Chondrocyte (in vitro differentiated cells): ENCODE data around the gene MS4A4E. TPM values are rescaled to one million over a fixed set of nuclear protein-coding genes. Genes with fewer than 3 reads are reported as not detected.
A peak's percentile ranks its signal among the peaks of the same experiment; 100 is the strongest.

Experiments
- DNase-seq: peaks from one replicate; pipeline ENCODE4 v3.0.0; 2021; ENCODE audit warnings: mixed read lengths, low spot score
- H3K27ac Mint-ChIP-seq: one replicate; pipeline ENCODE4 v1.8.0; 2021; ENCODE audit warnings: mild to moderate bottlenecking, moderate library complexity, mixed read lengths; ENCODE audit not compliant: unreplicated experiment
- H3K27me3 Mint-ChIP-seq: 2 replicates; pipeline ENCODE4 v1.8.0; 2021; ENCODE audit warnings: low read depth, mixed read lengths
- H3K36me3 Mint-ChIP-seq: 2 replicates; pipeline ENCODE4 v1.8.0; 2021; ENCODE audit warnings: low read depth, mixed read lengths
- H3K4me1 Mint-ChIP-seq: 2 replicates; pipeline ENCODE4 v1.8.0; 2021; ENCODE audit warnings: low read depth, mild to moderate bottlenecking, mixed read lengths
- H3K4me3 Mint-ChIP-seq: one replicate; pipeline ENCODE4 v1.8.0; 2021; ENCODE audit warnings: mild to moderate bottlenecking, moderate library complexity, mixed read lengths; ENCODE audit not compliant: unreplicated experiment
- H3K9me3 Mint-ChIP-seq: 2 replicates; pipeline ENCODE4 v1.8.0; 2021; ENCODE audit warnings: low read depth, mixed read lengths
- CTCF ChIP-seq: fragments of 200-600 bp; sonication (generic); IDR thresholded peaks from 2 replicates; pipeline ENCODE4 v1.5.0; 2021; ENCODE audit warnings: antibody characterized with exemption, mild to moderate bottlenecking, moderate library complexity
- total RNA-seq: library from RNA; stranded (reverse); gene quantifications from 3 replicates; pipeline ENCODE4 v1.2.1, GENCODE V29; 2021

MS4A4E gene
- total RNA-seq, 1 donor from 2014 or later, result 0.20 TPM

GRCh38 chr11:60169264-60169915 is 73.5 kb downstream of the MS4A4E start:
- DNase-seq, result no peak
- no peaks in the 10 kb centered on the region for H3K36me3 Mint-ChIP-seq
- peak; percentile 65 for TF ChIP-seq CTCF

DNA sequence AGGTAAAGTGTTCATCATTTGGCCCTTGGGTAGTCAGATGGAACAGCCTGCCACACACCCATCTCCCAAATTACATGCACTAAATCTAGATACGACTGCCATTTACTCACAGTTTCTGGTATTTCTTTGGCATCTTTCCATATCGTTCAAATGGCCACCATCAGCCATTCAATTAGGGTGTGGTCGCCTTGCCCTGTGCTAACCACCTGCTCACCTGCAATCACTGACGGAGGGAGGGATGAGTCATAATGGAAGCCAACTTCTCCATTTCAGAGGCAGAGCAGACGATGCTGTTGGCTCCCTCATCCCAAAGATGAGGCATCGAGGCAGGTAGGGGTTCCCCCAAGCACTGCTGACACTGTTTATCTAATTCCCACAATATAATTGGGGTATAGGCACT is 74.6 kb downstream of the MS4A4E start:
- Mint-ChIP-seq H3K4me1 (no peaks in the 10 kb centered on the region), H3K27ac (no peak overlapping the region), H3K36me3 (no peaks in the 10 kb centered on the region), H3K4me3 (no peak overlapping the region), H3K27me3 (peaks cover 4% of the 10 kb centered on the region), H3K9me3 (peaks cover 6% of the 10 kb centered on the region)
- no peak for TF ChIP-seq CTCF
- DNase-seq, result no peak

More at GRCh38 chr11:60169264-60169915, 73.5 kb downstream of the MS4A4E start:
- Mint-ChIP-seq H3K27me3 (peaks cover 4% of the 10 kb centered on the region), H3K9me3 (peaks cover 6% of the 10 kb centered on the region), H3K27ac (no peak overlapping the region), H3K4me3 (no peak overlapping the region), H3K4me1 (no peaks in the 10 kb centered on the region)

GRCh38 chr11:60165951-60166350 is 77.0 kb downstream of the MS4A4E start:
- Mint-ChIP-seq H3K4me3 (no peak overlapping the region), H3K36me3 (no peaks in the 10 kb centered on the region), H3K4me1 (no peaks in the 10 kb centered on the region), H3K27ac (no peak overlapping the region), H3K9me3 (peaks cover 6% of the 10 kb centered on the region), H3K27me3 (no peaks in the 10 kb centered on the region)
- DNase-seq, result no peak
- TF ChIP-seq CTCF, result no peak

DNA sequence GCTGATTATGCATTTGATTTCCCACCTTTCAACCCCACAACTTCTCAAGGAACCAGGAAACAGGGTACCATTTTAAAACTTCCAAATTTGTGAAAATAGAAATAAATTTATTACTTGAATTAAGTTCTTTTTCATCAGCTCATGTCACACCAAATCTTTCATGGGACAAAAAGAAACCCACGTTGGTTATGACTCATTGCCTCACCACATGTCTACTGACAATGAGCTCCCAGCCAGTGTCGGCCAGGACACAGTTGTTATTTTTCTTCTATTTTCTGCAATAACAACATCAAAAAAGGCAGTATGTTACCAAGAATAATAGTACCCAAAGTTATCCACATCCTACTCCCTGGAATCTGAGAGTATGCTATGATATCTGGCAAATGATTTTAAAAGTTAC is 77.4 kb downstream of the MS4A4E start:
- H3K4me3 Mint-ChIP-seq, result no peak overlapping the region
- no peak overlapping the region for H3K27ac Mint-ChIP-seq
- peaks cover 2% of the 10 kb centered on the region for H3K27me3 Mint-ChIP-seq
- H3K36me3 Mint-ChIP-seq, result no peaks in the 10 kb centered on the region
- TF ChIP-seq CTCF, result no peak
- peaks cover 6% of the 10 kb centered on the region for H3K9me3 Mint-ChIP-seq
- DNase-seq, result no peak
- H3K4me1 Mint-ChIP-seq, result no peaks in the 10 kb centered on the region

- H3K36me3 Mint-ChIP-seq, result no peaks in the 10 kb centered on the region
- H3K9me3 Mint-ChIP-seq, result peaks cover 6% of the 10 kb centered on the region
- TF ChIP-seq CTCF, result no peak
- no peak for DNase-seq
- H3K27me3 Mint-ChIP-seq, result peaks cover 5% of the 10 kb centered on the region
- no peaks in the 10 kb centered on the region for H3K4me1 Mint-ChIP-seq
- no peak overlapping the region for H3K27ac Mint-ChIP-seq
- H3K4me3 Mint-ChIP-seq, result no peak overlapping the region
These were observed 78.3 kb downstream of the MS4A4E start for GRCh38 chr11:60164550-60165075.
